WTC11 (cell line): ENCODE measurements around the gene ASMTL. TPM values are rescaled to one million over a fixed set of nuclear protein-coding genes. Genes with fewer than 3 reads are reported as not detected.

ENCODE experiments used
- E2F5 ChIP-seq: sonication (generic); formaldehyde crosslinking; IDR thresholded peaks from 2 replicates; pipeline ENCODE4 v1.8.1; 2022; ENCODE audit warnings: mild to moderate bottlenecking, moderate library complexity, missing genetic modification reagents
- ELF4 ChIP-seq: sonication (generic); formaldehyde crosslinking; IDR thresholded peaks from 2 replicates; pipeline ENCODE4 v1.8.1; 2022; ENCODE audit warnings: low read depth, mild to moderate bottlenecking, moderate library complexity, missing genetic modification reagents
- GABPB1 ChIP-seq: sonication (generic); formaldehyde crosslinking; IDR thresholded peaks from 2 replicates; pipeline ENCODE4 v1.8.1; 2023; ENCODE audit warnings: mild to moderate bottlenecking, missing genetic modification reagents
- GRHL2 ChIP-seq: fragments of 250-450 bp; sonication (Bioruptor Pico); IDR thresholded peaks from 2 replicates; pipeline ENCODE4 v1.8.0; 2022; ENCODE audit warnings: mild to moderate bottlenecking, moderate library complexity; ENCODE audit not compliant: insufficient replicate concordance, severe bottlenecking
- IRF1 ChIP-seq: sonication (generic); formaldehyde crosslinking; IDR thresholded peaks from 2 replicates; pipeline ENCODE4 v1.8.0; 2023; ENCODE audit warnings: missing genetic modification reagents
- NR3C1 ChIP-seq: sonication (generic); formaldehyde crosslinking; conservative IDR thresholded peaks from 2 replicates; pipeline ENCODE4 v1.8.1; 2023; ENCODE audit warnings: low read depth, mild to moderate bottlenecking, missing genetic modification reagents
- SMAD3 ChIP-seq: sonication (generic); formaldehyde crosslinking; IDR thresholded peaks from 2 replicates; pipeline ENCODE4 v1.8.0; 2022; ENCODE audit warnings: missing genetic modification reagents, mild to moderate bottlenecking, borderline replicate concordance
- USF2 ChIP-seq: sonication (generic); formaldehyde crosslinking; IDR thresholded peaks from 2 replicates; pipeline ENCODE4 v1.8.1; 2023; ENCODE audit warnings: mild to moderate bottlenecking, missing genetic modification reagents, moderate library complexity
- ZNF281 ChIP-seq: sonication (generic); formaldehyde crosslinking; IDR thresholded peaks from 2 replicates; pipeline ENCODE4 v1.8.0; 2023; ENCODE audit warnings: mild to moderate bottlenecking, missing genetic modification reagents
- ZNF512 ChIP-seq: sonication (generic); formaldehyde crosslinking; IDR thresholded peaks from 2 replicates; pipeline ENCODE4 v1.8.1; 2022; ENCODE audit warnings: missing genetic modification reagents, borderline replicate concordance
- ZNF532 ChIP-seq: fragments of 250-450 bp; sonication (Bioruptor Pico); IDR thresholded peaks from 2 replicates; pipeline ENCODE4 v1.9.0; 2021; ENCODE audit warnings: mild to moderate bottlenecking, borderline replicate concordance
- total RNA-seq: library from RNA; stranded (reverse); gene quantifications from 3 replicates; pipeline ENCODE4 v1.2.3, GENCODE V29; 2021
- TF ChIP-seq, protein P1 (sequence below): sonication (generic); formaldehyde crosslinking; conservative IDR thresholded peaks from 2 replicates; pipeline ENCODE4 v1.8.1; 2023; ENCODE audit warnings: mild to moderate bottlenecking, low read depth, missing genetic modification reagents, moderate library complexity
- TF ChIP-seq, protein P2 (sequence below): sonication (generic); formaldehyde crosslinking; conservative IDR thresholded peaks from 2 replicates; pipeline ENCODE4 v1.8.1; 2022; ENCODE audit warnings: mild to moderate bottlenecking, missing genetic modification reagents

ASMTL gene
- total RNA-seq, 1 experiment from 2014 or later, result 70.6 TPM

DNA sequence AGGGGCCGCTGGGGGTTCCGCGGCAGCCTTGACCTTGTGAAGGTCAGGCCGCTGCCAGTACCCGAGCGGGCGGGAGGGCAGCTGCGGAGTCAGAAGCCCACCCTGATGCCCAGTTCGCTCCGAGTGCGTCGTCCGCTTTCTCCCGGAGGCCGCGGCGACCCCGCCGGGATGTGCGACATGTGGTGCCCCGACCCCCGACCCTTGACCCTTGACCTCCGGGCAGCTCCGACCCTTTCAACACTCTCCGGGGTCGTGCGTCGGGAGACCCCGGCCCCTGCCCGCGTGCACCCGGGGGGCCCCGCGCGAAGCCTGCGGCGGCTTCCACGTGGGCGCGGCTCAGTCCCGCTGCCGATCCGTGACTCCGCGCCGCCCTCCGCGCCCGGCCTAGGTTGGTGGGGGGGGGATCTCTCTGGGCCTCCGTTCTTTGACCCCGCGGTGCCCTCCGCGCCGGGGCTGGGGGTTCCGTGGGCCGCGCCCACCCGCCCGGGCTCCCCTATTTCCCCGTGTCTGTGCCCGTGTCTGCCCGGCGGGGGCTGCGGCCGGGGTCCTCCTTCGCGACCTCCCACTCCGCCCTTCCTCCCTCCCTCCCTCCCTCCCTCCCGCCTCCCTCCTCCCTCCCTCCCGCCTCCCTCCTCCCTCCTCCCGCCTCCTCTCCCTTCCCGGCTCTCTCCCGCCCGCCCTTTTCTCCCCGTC, 60.2 kb downstream of the ASMTL start (continued):
- TF ChIP-seq ZNF532 (no peak), NR3C1 (CRISPR knock-in tag) (no peak), SMAD3 (CRISPR knock-in tag) (no peak), GRHL2 (CRISPR knock-in tag) (no peak), IRF1 (no peak), USF2 (CRISPR knock-in tag) (no peak), ELF4 (no peak), GABPB1 (peak; percentile 39; the same call in 1 of the 2 replicates), ZNF281 (CRISPR knock-in tag) (0 out of 2 replicates have a peak, but pooled peaks have one; percentile 43), ZNF512 (CRISPR knock-in tag) (no peak), E2F5 (CRISPR knock-in tag) (no peak; the same call in 1 of the 2 replicates)
- TF ChIP-seq, protein P1, sequence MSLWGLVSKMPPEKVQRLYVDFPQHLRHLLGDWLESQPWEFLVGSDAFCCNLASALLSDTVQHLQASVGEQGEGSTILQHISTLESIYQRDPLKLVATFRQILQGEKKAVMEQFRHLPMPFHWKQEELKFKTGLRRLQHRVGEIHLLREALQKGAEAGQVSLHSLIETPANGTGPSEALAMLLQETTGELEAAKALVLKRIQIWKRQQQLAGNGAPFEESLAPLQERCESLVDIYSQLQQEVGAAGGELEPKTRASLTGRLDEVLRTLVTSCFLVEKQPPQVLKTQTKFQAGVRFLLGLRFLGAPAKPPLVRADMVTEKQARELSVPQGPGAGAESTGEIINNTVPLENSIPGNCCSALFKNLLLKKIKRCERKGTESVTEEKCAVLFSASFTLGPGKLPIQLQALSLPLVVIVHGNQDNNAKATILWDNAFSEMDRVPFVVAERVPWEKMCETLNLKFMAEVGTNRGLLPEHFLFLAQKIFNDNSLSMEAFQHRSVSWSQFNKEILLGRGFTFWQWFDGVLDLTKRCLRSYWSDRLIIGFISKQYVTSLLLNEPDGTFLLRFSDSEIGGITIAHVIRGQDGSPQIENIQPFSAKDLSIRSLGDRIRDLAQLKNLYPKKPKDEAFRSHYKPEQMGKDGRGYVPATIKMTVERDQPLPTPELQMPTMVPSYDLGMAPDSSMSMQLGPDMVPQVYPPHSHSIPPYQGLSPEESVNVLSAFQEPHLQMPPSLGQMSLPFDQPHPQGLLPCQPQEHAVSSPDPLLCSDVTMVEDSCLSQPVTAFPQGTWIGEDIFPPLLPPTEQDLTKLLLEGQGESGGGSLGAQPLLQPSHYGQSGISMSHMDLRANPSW, result no peak
- TF ChIP-seq, protein P2, sequence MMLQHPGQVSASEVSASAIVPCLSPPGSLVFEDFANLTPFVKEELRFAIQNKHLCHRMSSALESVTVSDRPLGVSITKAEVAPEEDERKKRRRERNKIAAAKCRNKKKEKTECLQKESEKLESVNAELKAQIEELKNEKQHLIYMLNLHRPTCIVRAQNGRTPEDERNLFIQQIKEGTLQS (CRISPR knock-in tag), result no peak
